K562 (cell line): ENCODE results near the gene TENM3. TPM values are rescaled to one million over a fixed set of nuclear protein-coding genes. Genes with fewer than 3 reads are reported as not detected.

Source experiments
- ATAC-seq: fragments of 200-7000 bp; cut with Tn5 transposase; 3 replicates; pipeline ENCODE4 v1.9.1; 2020; ENCODE audit warnings: moderate library complexity
- BruUV-seq: library from RNA; stranded (reverse); fragments of 400-500 nt; replicated peaks from 2 replicates; lab custom pipeline; 2021; lab: Mats Ljungman, UMichigan
- CTCF ChIA-PET: fragments of 300-600 bp; formaldehyde crosslinking; extraction: SDS; loops from one replicate; lab custom pipeline; 2021; ENCODE audit warnings: low intra/inter-chr PET ratio; lab: Yijun Ruan, JAX
- POLR2A ChIA-PET: fragments of 300-600, 350-650 bp; sonication (Branson Sonifier 250); formaldehyde crosslinking; extraction: SDS; loops from one replicate; lab custom pipeline; 2021; ENCODE audit warnings: antibody characterized with exemption, inconsistent platforms; lab: Yijun Ruan, JAX
- DNase-seq, 4 experiments: peaks; one replicate each; pipeline versions ENCODE4 v3.0.0 to v3.0.0-alpha.2; 2011 to 2018; ENCODE audit warnings: low spot score in 3 of 4, mixed read lengths in 3 of 4; ENCODE audit errors: extremely low read depth in 1 of 4
- FAIRE-seq: peaks from 2 replicates; lab custom pipeline; 2011; peaks lifted over from hg19 to GRCh38; lab: Jason Lieb, UNC
- H2AFZ ChIP-seq: 2 replicates; pipeline ENCODE4 v1.6.0; 2011; ENCODE audit warnings: low read depth, low read length, control low read depth, inconsistent platforms
- H3K27ac ChIP-seq: fragments of 200-600 bp; 3 replicates; pipeline ENCODE4 v1.8.0; 2011; ENCODE audit warnings: low read depth, mild to moderate bottlenecking, control low read depth, inconsistent platforms, low read length, moderate library complexity, mixed read lengths; ENCODE audit errors: extremely low read depth
- H3K27me3 ChIP-seq, 2 experiments: fragments of 300-600 bp in 1 of 2; 2 replicates in 1 of 2; 3 replicates in 1 of 2; pipeline versions ENCODE4 v1.6.0 to v1.8.0; 2011; ENCODE audit warnings: inconsistent platforms in 2 of 2, low read length in 2 of 2, mild to moderate bottlenecking in 1 of 2, mixed read lengths in 1 of 2, moderate library complexity in 1 of 2; ENCODE audit not compliant: control insufficient read depth in 2 of 2, insufficient read depth in 2 of 2
- H3K36me3 ChIP-seq: fragments of 300-600 bp; 3 replicates; pipeline ENCODE4 v1.8.0; 2011; ENCODE audit warnings: mild to moderate bottlenecking, low read length, inconsistent platforms; ENCODE audit not compliant: control insufficient read depth, insufficient read depth
- H3K4me1 ChIP-seq, 2 experiments: fragments of 200-600 bp in 1 of 2; replicated peaks in 1 of 2; 2 replicates in 1 of 2; 3 replicates in 1 of 2; pipeline versions ENCODE4 v1.5.1 to v1.8.0; 2011; ENCODE audit warnings: inconsistent platforms in 2 of 2, low read length in 2 of 2, mild to moderate bottlenecking in 1 of 2, mixed read lengths in 1 of 2, moderate library complexity in 1 of 2; ENCODE audit not compliant: control insufficient read depth in 2 of 2, insufficient read depth in 2 of 2
- H3K4me2 ChIP-seq: 2 replicates; pipeline ENCODE4 v1.6.1; 2011; ENCODE audit warnings: low read length, control low read depth, inconsistent platforms, mixed read lengths; ENCODE audit not compliant: insufficient read depth
- H3K4me3 ChIP-seq: fragments of 200-600 bp; sonication (generic), shearing (Covaris generic); 2 replicates; pipeline ENCODE4 v1.5.1; 2016; ENCODE audit warnings: control low read depth, inconsistent platforms
- H3K79me2 ChIP-seq: fragments of 200-600 bp; 3 replicates; pipeline ENCODE4 v1.8.0; 2011; ENCODE audit warnings: low read length, inconsistent platforms; ENCODE audit not compliant: control insufficient read depth, insufficient read depth
- H3K9ac ChIP-seq, 2 experiments: 2 replicates each; pipeline versions ENCODE4 v1.6.0 to v1.6.1; 2011; ENCODE audit warnings: low read depth in 2 of 2, low read length in 2 of 2, control low read depth in 1 of 2, inconsistent platforms in 1 of 2, mild to moderate bottlenecking in 1 of 2, mixed read lengths in 1 of 2; ENCODE audit not compliant: insufficient read depth in 1 of 2
- H3K9me1 ChIP-seq: one replicate; pipeline ENCODE4 v1.6.0; 2011; ENCODE audit warnings: inconsistent platforms, mild to moderate bottlenecking, low read length, moderate library complexity; ENCODE audit not compliant: control insufficient read depth, insufficient read depth
- H3K9me3 ChIP-seq: replicated peaks from 2 replicates; pipeline ENCODE4 v1.5.1; 2011; ENCODE audit warnings: low read depth, low read length, inconsistent platforms; ENCODE audit not compliant: control insufficient read depth, insufficient read depth
- H4K20me1 ChIP-seq: replicated peaks from 2 replicates; pipeline ENCODE4 v1.6.1; 2011; ENCODE audit warnings: low read length, inconsistent platforms, mixed read lengths; ENCODE audit not compliant: control insufficient read depth, insufficient read depth
- BDP1 ChIP-seq: IDR thresholded peaks from 3 replicates; pipeline ENCODE4 v1.6.1; 2011; ENCODE audit not compliant: insufficient read length, insufficient read depth
- CREM ChIP-seq: IDR thresholded peaks from 2 replicates; pipeline ENCODE4 v1.6.1; 2014; ENCODE audit warnings: antibody characterized with exemption, low read depth
- ETV6 ChIP-seq, 3 experiments: fragments of 150-350 bp in 1 of 3; sonication (generic) in 1 of 3; formaldehyde crosslinking in 1 of 3; IDR thresholded peaks; 2 replicates each; pipeline versions ENCODE4 v1.6.1 to v1.8.0; 2014 to 2022; ENCODE audit warnings: borderline replicate concordance in 2 of 3, low read depth in 2 of 3, antibody characterized with exemption in 1 of 3, low read length in 1 of 3, mild to moderate bottlenecking in 1 of 3, missing genetic modification reagents in 1 of 3
- EZH2 ChIP-seq: IDR thresholded peaks from 2 replicates; pipeline ENCODE4 v1.6.1; 2012; ENCODE audit warnings: low read depth, mild to moderate bottlenecking, inconsistent platforms, low read length, borderline replicate concordance
- HNRNPH1 ChIP-seq: fragments of 200-400 bp; formaldehyde crosslinking; optimal IDR thresholded peaks from 2 replicates; pipeline ENCODE3; 2017; ENCODE audit warnings: low read depth, mild to moderate bottlenecking, low read length, moderate library complexity
- POLR2H ChIP-seq: IDR thresholded peaks from 2 replicates; pipeline ENCODE4 v1.6.1; 2016; ENCODE audit warnings: missing genetic modification characterization, low read depth, mild to moderate bottlenecking, control low read depth, missing compliant biosample characterization, moderate library complexity
- XRCC3 ChIP-seq: fragments of 450-650 bp; IDR thresholded peaks from 2 replicates; pipeline ENCODE4 v1.6.1; 2017; ENCODE audit warnings: mild to moderate bottlenecking, moderate library complexity
- ZNF3 ChIP-seq: fragments of 250-450 bp; sonication (Bioruptor Pico); IDR thresholded peaks from 2 replicates; pipeline ENCODE4 v1.5.0; 2021; ENCODE audit warnings: mild to moderate bottlenecking, moderate library complexity
- ZNF445 ChIP-seq: fragments of 250-450 bp; sonication (Bioruptor Pico); IDR thresholded peaks from 2 replicates; pipeline ENCODE4 v1.4.0; 2020; ENCODE audit warnings: low read depth, mild to moderate bottlenecking, moderate library complexity
- ZNF583 ChIP-seq: fragments of 250-450 bp; sonication (Bioruptor Pico); IDR thresholded peaks from 2 replicates; pipeline ENCODE4 v1.4.0; 2020
- ZNF75A ChIP-seq: fragments of 450-650 bp; formaldehyde crosslinking; IDR thresholded peaks from 2 replicates; pipeline ENCODE4 v1.4.0; 2020; ENCODE audit warnings: mild to moderate bottlenecking
- WGBS: fragments of 100-300 bp; shearing (Covaris generic); methylation state at CpG from one replicate; pipeline ENCODE4 v1.1.6; 2016; ENCODE audit warnings: low coverage, mixed read lengths; ENCODE audit not compliant: insufficient coverage; ENCODE audit errors: missing lambda C conversion rate; 5-methylcytosine and 5-hydroxymethylcytosine counted together
- in situ Hi-C: fragments of 300-500 bp; cut with MboI; formaldehyde crosslinking; loops from 4 replicates; pipeline ENCODE4 v1.15.0; 2018; ENCODE audit warnings: inconsistent platforms, mixed read lengths
- intact Hi-C: fragments of 100-400 bp; cut with micrococcal nuclease; formaldehyde crosslinking; loops from 2 replicates; pipeline ENCODE4 v1.14.2; 2022
- polyA plus RNA-seq, 8 experiments: library from polyadenylated mRNA; depleted of rRNA in 4 of 8; stranded (reverse) in 5 of 8; unstranded in 3 of 8; fragments of >200 nt; fragmentation: Nextera tagmentation in 2 of 8; fragmentation: Illumina TruSeq in 1 of 8; extraction: Ambion mirVana in 2 of 8; extraction: Trizol in 1 of 8; gene quantifications; 2 replicates each; pipeline versions ENCODE4 v1.2.1 to v1.2.3, GENCODE V29; 2011 to 2014; ENCODE audit warnings: inconsistent platforms in 1 of 8, missing spikeins in 1 of 8
- total RNA-seq, 7 experiments: library from RNA; depleted of rRNA in 6 of 7; stranded (reverse); fragments of >200 nt in 6 of 7; fragmentation: Illumina TruSeq in 2 of 7; extraction: Trizol in 2 of 7; gene quantifications; 2 replicates each; pipeline versions ENCODE4 v1.2.1 to v1.2.3, GENCODE V29; 2011 to 2021; ENCODE audit warnings: low replicate concordance in 1 of 7
- TF ChIP-seq, protein P1 (sequence below): sonication (generic); formaldehyde crosslinking; IDR thresholded peaks from 2 replicates; pipeline ENCODE4 v1.9.0; 2022; ENCODE audit warnings: mild to moderate bottlenecking, missing genetic modification reagents
- TF ChIP-seq, protein P2 (sequence below): fragments of 450-650 bp; formaldehyde crosslinking; IDR thresholded peaks from 2 replicates; pipeline ENCODE4 v1.4.0; 2020; ENCODE audit warnings: mild to moderate bottlenecking, moderate library complexity
- TF ChIP-seq, protein P3 (sequence below): fragments of 250-450 bp; sonication (Bioruptor Pico); IDR thresholded peaks from 2 replicates; pipeline ENCODE4 v1.8.0; 2022; ENCODE audit warnings: moderate library complexity, mild to moderate bottlenecking, inconsistent platforms
- TF ChIP-seq, protein P4 (sequence below): fragments of 250-450 bp; sonication (Bioruptor Pico); IDR thresholded peaks from 2 replicates; pipeline ENCODE4 v1.9.0; 2021; ENCODE audit warnings: mild to moderate bottlenecking
- TF ChIP-seq, protein P5 (sequence below): fragments of 250-450 bp; sonication (Bioruptor Pico); IDR thresholded peaks from 2 replicates; pipeline ENCODE4 v1.8.0; 2021; ENCODE audit warnings: mild to moderate bottlenecking, moderate library complexity
- TF ChIP-seq, protein P6 (sequence below): fragments of 450-650 bp; conservative IDR thresholded peaks from 2 replicates; pipeline ENCODE4 v1.6.1; 2016; ENCODE audit warnings: missing genetic modification characterization, low read depth, mild to moderate bottlenecking, control low read depth, missing compliant biosample characterization

TENM3 gene
- total and polyA plus RNA-seq, 9 of the 15 experiments (the other 6 are each of a cell fraction or from before 2014, with no cell fraction given) = 0.01 to 0.02 TPM; not detected in 7

DNA sequence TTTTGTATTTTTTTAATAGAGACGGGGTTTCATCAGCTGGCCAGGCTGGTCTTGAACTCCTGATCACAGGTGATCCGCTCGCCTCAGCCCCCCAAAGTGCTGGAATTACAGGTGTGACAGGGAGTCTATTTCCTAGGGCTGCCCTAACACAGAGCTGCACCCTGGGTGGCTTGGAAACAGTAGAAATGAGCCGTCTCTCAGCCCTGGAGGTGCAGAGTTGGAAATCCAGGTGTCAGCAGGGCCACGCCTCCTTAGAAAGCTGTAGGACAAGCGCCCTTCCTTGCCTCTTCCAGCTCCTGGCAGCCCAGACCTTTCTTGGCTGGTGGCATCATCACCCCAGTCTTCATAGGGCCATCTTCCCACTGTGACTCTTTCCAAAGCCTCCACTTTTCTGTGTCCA, 602.4 kb downstream of the TENM3 start:
- no peaks in the 10 kb centered on the region for H3K36me3 ChIP-seq
- in situ Hi-C loops = no loop called here
- no peaks in the 10 kb centered on the region for H3K9me1 ChIP-seq
- intact Hi-C loops = no loop called here
- ChIA-PET POLR2A (interaction anchor here (1.0 kb wide), 1 partner anchor 12 kb away, joined by 3 read pairs; no protein-coding TSS in a partner anchor), CTCF (no interaction called here)
- no peaks in the 10 kb centered on the region for H3K9me3 ChIP-seq
- ATAC-seq (no peak), FAIRE-seq (no peak), DNase-seq (no peak)
- H3K9ac ChIP-seq = no peak overlapping the region
- no peak overlapping the region for H3K27ac ChIP-seq
- H3K27me3 ChIP-seq = peaks cover 29 to 90% of the 10 kb centered on the region in 2 experiments
- no peak overlapping the region for H2AFZ ChIP-seq
- no TSS peak for BruUV-seq
- no peaks in the 10 kb centered on the region; a peak in 1 of 5 replicates for H3K4me1 ChIP-seq
- H3K4me2 ChIP-seq = no peak overlapping the region
- no peak overlapping the region for H3K4me3 ChIP-seq
- 1% methylated on average over 6 of the region's 6 CpGs for WGBS
- H3K79me2 ChIP-seq = no peaks in the 10 kb centered on the region
- H4K20me1 ChIP-seq = no peaks in the 10 kb centered on the region
- TF ChIP-seq, protein P1, sequence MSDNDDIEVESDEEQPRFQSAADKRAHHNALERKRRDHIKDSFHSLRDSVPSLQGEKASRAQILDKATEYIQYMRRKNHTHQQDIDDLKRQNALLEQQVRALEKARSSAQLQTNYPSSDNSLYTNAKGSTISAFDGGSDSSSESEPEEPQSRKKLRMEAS (CRISPR knock-in tag) = no peak
- TF ChIP-seq, protein P2, sequence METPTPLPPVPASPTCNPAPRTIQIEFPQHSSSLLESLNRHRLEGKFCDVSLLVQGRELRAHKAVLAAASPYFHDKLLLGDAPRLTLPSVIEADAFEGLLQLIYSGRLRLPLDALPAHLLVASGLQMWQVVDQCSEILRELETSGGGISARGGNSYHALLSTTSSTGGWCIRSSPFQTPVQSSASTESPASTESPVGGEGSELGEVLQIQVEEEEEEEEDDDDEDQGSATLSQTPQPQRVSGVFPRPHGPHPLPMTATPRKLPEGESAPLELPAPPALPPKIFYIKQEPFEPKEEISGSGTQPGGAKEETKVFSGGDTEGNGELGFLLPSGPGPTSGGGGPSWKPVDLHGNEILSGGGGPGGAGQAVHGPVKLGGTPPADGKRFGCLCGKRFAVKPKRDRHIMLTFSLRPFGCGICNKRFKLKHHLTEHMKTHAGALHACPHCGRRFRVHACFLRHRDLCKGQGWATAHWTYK (CRISPR knock-in tag) = no peak
- no peak for TF ChIP-seq HNRNPH1
- no peak for TF ChIP-seq BDP1
- TF ChIP-seq ZNF583 = no peak
- TF ChIP-seq, protein P3, sequence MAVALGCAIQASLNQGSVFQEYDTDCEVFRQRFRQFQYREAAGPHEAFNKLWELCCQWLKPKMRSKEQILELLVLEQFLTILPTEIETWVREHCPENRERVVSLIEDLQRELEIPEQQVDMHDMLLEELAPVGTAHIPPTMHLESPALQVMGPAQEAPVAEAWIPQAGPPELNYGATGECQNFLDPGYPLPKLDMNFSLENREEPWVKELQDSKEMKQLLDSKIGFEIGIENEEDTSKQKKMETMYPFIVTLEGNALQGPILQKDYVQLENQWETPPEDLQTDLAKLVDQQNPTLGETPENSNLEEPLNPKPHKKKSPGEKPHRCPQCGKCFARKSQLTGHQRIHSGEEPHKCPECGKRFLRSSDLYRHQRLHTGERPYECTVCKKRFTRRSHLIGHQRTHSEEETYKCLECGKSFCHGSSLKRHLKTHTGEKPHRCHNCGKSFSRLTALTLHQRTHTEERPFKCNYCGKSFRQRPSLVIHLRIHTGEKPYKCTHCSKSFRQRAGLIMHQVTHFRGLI (CRISPR knock-in tag) = no peak
- no peak for TF ChIP-seq EZH2
- TF ChIP-seq CREM = no peak
- no peak for TF ChIP-seq ETV6 (IDR thresholded peaks at IDR 0.05; ENCODE audit: borderline replicate concordance in 1 of 2, low read depth in 2 of 2, low read length in 1 of 2)
- TF ChIP-seq ETV6 (CRISPR knock-in tag; IDR thresholded peaks at IDR 0.05; ENCODE audit: borderline replicate concordance) = no peak
- TF ChIP-seq, protein P4, sequence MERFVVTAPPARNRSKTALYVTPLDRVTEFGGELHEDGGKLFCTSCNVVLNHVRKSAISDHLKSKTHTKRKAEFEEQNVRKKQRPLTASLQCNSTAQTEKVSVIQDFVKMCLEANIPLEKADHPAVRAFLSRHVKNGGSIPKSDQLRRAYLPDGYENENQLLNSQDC (CRISPR knock-in tag) = no peak
- no peak for TF ChIP-seq XRCC3
- TF ChIP-seq, protein P5, sequence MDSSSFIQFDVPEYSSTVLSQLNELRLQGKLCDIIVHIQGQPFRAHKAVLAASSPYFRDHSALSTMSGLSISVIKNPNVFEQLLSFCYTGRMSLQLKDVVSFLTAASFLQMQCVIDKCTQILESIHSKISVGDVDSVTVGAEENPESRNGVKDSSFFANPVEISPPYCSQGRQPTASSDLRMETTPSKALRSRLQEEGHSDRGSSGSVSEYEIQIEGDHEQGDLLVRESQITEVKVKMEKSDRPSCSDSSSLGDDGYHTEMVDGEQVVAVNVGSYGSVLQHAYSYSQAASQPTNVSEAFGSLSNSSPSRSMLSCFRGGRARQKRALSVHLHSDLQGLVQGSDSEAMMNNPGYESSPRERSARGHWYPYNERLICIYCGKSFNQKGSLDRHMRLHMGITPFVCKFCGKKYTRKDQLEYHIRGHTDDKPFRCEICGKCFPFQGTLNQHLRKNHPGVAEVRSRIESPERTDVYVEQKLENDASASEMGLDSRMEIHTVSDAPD = no peak
- TF ChIP-seq ZNF3 = no peak
- no peak for TF ChIP-seq POLR2H (tag)
- TF ChIP-seq ZNF75A (CRISPR knock-in tag) = no peak
- no peak for TF ChIP-seq ZNF445 (CRISPR knock-in tag)
- TF ChIP-seq, protein P6, sequence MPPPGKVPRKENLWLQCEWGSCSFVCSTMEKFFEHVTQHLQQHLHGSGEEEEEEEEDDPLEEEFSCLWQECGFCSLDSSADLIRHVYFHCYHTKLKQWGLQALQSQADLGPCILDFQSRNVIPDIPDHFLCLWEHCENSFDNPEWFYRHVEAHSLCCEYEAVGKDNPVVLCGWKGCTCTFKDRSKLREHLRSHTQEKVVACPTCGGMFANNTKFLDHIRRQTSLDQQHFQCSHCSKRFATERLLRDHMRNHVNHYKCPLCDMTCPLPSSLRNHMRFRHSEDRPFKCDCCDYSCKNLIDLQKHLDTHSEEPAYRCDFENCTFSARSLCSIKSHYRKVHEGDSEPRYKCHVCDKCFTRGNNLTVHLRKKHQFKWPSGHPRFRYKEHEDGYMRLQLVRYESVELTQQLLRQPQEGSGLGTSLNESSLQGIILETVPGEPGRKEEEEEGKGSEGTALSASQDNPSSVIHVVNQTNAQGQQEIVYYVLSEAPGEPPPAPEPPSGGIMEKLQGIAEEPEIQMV = no peak
